Mucosa of rectum (tissue), 2 donors: ENCODE results near the gene ACTR3C.
"Not testable (repeated sequence)": the region's sequence is repeated elsewhere in the genome, so short reads cannot be mapped to it uniquely, and the experiment has no call there.

Experiments used
- H3K27ac ChIP-seq, 2 donors: one replicate each; pipeline ENCODE4 v1.7.0; 2013; ENCODE audit warnings: inconsistent platforms in 2 of 2, low read depth in 2 of 2, low read length in 2 of 2
- H3K27me3 ChIP-seq, 2 donors: one replicate each; pipeline ENCODE4 v1.7.0; 2013; ENCODE audit warnings: low read length in 2 of 2; ENCODE audit not compliant: control insufficient read depth in 2 of 2, insufficient read depth in 2 of 2
- H3K36me3 ChIP-seq, 2 donors: one replicate each; pipeline ENCODE4 v1.7.0; 2013; ENCODE audit warnings: low read length in 2 of 2; ENCODE audit not compliant: control insufficient read depth in 2 of 2, insufficient read depth in 2 of 2
- H3K4me1 ChIP-seq, 2 donors: one replicate each; pipeline ENCODE4 v1.7.0; 2013; ENCODE audit warnings: low read length in 2 of 2, mild to moderate bottlenecking in 1 of 2; ENCODE audit not compliant: control insufficient read depth in 2 of 2, insufficient read depth in 2 of 2
- H3K4me3 ChIP-seq, 2 donors: one replicate each; pipeline ENCODE4 v1.7.0; 2013; ENCODE audit warnings: low read length in 2 of 2
- H3K9ac ChIP-seq, 2 donors: one replicate each; pipeline ENCODE4 v1.7.0; 2013; ENCODE audit warnings: low read length in 2 of 2, low read depth in 1 of 2, mild to moderate bottlenecking in 1 of 2
- H3K9me3 ChIP-seq, 2 donors: one replicate each; pipeline ENCODE4 v1.7.0; 2013; ENCODE audit warnings: low read length in 2 of 2; ENCODE audit not compliant: control insufficient read depth in 2 of 2
- donor health status: healthy.
- donor health status: Normal muscosa, but diverticular disease.

The ACTR3C gene

DNA sequence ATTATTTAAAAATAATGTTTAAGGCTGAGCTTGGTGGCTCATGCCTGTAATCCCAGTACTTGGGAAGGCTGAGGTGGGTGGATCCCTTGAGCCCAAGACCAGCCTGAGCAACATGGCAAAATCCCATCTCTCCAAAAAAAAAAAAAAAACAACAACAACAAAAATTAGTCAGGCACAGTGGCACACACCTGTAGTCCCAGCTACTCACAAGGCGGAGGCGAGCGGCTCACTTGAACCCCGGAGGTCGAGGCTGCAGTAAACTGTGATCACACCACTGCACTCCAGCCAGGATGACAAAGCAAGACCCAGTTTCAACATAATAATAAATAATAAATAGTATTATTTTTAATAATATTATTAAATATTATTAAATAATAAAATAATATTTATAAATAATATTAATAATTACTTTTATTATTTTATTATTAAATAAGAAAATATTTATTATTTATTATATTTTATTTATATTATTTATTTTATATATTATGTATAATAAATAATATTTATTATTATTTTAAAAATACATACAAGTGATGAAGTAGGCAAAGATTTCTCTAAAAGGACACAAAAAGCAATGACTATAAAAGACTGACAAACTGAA lies 8.6 kb downstream of the ACTR3C start:
- Histone ChIP-seq H3K9me3 (no peaks in the 10 kb centered on the region), H3K27ac (no peak overlapping the region), H3K9ac (no peak overlapping the region), H3K27me3 (no peaks in the 10 kb centered on the region), H3K36me3 (no peaks in the 10 kb centered on the region), H3K4me3 (no peak overlapping the region), H3K4me1 (no peaks in the 10 kb centered on the region)

DNA sequence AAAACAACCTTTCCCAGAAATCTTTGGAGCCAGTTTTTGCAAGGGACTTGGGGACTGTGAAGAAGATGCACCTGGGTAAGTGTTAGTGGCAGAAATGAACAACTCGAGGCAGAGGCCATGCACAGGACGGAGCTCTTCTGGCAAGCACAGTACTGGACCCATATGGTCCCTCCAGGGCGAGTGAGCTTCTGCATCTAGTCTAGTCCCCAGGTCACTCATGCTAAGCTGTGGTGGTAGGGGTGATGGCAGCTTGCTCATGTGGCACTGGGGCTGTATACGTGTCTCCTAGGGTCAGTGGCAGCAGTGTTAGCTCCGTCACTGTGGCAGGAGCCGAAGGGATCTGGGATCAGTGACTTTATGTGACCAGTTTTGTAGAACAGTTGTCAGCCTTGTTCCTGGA lies 9.5 kb downstream of the ACTR3C start:
- no peaks in the 10 kb centered on the region for H3K27me3 ChIP-seq
- no peaks in the 10 kb centered on the region for H3K4me1 ChIP-seq
- H3K9me3 ChIP-seq: no peaks in the 10 kb centered on the region
- H3K4me3 ChIP-seq: no peak overlapping the region
- H3K9ac ChIP-seq: no peak overlapping the region
- no peak overlapping the region for H3K27ac ChIP-seq
- no peaks in the 10 kb centered on the region for H3K36me3 ChIP-seq

DNA sequence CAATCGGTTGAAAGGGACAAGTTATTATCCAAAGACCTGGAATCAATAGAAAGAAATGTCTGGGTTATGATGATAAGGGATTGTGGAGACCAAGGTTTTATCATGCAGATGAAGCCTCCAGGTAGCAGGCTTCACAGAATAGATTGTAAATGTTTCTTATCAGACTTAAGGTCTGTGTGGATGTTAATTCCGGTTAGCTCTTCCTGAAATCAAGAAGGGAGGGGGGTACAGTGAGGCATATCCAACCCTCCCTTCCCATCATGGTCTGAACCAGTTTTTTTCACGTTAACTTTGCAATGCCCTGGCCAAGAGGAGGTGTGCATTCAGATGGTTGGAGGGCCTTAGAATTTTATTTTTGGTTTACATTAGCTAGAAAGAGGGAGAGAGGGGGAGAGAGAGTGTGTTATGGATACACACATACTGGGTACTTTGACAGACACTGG lies 10.0 kb downstream of the ACTR3C start:
- H3K9ac ChIP-seq: no peak overlapping the region

DNA sequence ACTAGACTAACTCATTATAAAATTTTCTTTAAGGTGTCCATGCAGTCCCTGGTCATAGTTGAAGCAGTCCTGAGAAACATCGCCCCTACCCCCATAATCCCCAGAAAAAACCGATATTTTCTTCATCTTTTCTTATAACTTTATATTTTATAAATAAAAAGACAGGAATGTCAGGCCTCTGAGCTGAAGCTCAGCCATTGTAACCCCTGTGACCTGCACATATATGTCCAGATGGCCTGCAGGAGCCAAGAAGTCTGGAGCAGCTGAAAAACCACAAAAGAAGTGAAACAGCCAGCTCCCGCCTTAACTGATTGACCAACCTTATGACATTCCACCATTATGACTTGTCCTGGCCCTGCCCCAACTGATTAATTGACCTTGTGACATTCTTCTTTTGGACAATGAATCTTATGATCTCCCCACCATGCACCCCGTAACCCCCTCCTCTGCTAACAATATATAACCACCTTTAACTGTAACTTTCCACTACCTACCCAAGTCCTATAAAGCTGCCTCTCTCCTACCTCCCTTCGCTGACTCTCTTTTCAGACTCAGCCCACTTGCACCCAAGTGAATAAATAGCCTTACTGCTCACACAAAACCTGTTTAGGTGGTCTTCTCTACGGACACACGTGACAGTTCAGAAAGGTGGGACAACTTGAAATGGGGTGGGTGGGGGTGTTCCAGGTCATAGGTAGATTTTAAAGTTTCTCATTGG lies 10.5 kb downstream of the ACTR3C start:
- H3K27ac ChIP-seq, H3K36me3 ChIP-seq, H3K4me1 ChIP-seq, H3K27me3 ChIP-seq, H3K9ac ChIP-seq, H3K4me3 ChIP-seq, H3K9me3 ChIP-seq: not testable (repeated sequence)

More for the DNA sequence above, 10.0 kb downstream of the ACTR3C start:
- no peak overlapping the region for H3K4me3 ChIP-seq
- H3K36me3 ChIP-seq: no peaks in the 10 kb centered on the region
- no peaks in the 10 kb centered on the region for H3K9me3 ChIP-seq
- H3K4me1 ChIP-seq: no peaks in the 10 kb centered on the region
- H3K27ac ChIP-seq: no peak overlapping the region
- no peaks in the 10 kb centered on the region for H3K27me3 ChIP-seq

DNA sequence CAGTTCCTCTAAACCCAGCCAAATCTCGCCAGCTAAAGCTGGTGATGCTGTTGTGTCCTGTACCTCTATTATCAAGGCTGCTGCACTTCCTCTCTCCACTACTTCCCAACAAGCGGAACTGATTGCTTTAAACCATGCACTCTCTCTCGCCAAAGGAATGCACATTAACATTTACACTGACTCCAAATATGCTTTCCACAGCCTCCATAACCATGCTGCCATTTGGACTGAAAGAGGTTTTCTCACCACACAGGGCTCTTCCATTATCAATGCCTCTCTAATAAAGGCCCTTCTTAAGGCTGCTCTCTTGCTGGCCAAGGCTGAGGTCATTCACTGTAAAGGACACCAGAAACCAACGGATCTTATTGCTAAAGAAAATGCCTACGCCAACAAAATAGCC lies 11.6 kb downstream of the ACTR3C start:
- no peak overlapping the region for H3K27ac ChIP-seq
- H3K36me3 ChIP-seq: no peaks in the 10 kb centered on the region
- no peak overlapping the region for H3K9ac ChIP-seq
- H3K4me3 ChIP-seq: no peak overlapping the region
- H3K9me3 ChIP-seq: no peaks in the 10 kb centered on the region
- no peaks in the 10 kb centered on the region for H3K4me1 ChIP-seq
- H3K27me3 ChIP-seq: no peaks in the 10 kb centered on the region

DNA sequence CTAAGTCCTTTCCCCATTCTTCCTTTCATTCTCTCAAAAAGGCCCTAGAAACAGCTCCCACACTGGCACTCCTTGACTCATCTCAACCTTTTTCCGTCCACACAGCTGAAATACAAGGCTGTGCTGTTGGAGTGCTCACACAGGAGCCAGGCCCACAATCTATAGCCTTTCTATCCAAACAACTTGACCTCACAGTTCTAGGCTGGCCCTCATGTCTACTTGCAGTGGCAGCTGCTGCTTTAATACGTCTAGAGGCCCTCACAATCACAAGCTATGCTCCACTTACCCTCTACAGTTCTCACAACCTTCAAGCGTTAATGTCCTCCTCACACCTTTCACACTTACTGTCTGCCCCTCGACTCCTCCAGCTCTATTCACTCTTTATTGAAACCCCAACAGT lies 12.2 kb downstream of the ACTR3C start:
- no peak overlapping the region for H3K27ac ChIP-seq

DNA sequence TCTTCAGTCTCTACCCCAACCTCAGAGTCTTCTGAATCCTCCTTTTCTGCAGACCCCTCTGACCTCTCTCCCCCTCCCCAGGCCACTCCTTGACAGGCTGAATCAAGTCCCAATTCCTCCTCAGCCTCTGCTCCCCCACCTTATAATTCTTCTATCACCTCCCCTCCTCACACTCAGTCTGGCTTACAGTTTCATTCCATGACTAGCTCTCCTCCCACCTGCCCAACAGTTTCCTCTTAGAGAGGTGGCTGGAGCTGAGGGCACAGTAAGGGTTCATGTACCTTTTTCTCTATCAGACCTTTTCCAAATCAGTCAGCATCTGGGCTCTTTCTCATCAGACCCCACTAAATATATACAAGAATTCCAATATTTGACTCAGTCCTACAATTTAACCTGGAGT lies 14.8 kb downstream of the ACTR3C start:
- no peak overlapping the region for H3K4me3 ChIP-seq

More for the DNA sequence above, 12.2 kb downstream of the ACTR3C start:
- Histone ChIP-seq H3K36me3 (no peaks in the 10 kb centered on the region), H3K4me3 (no peak overlapping the region), H3K9ac (no peak overlapping the region), H3K27me3 (no peaks in the 10 kb centered on the region), H3K4me1 (no peaks in the 10 kb centered on the region), H3K9me3 (no peaks in the 10 kb centered on the region)

DNA sequence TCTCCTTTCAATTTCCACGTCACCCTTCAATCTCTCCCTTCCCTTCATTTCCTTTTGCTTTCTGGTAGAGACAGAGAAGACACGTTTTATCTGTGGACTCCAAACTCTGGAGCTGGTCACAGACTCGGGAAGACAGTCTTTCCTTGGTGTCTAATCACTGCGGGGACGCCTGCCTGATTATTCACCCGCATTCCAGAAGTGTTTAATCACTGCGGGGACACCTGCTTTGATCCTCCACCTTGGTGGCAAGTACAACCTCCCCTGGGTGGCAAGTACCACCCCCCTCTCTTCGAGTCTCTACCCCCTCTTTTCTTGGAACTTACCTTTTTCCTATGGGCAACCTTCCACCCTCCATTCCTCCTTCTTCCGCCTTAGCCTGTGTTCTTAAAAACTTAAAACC lies 15.4 kb downstream of the ACTR3C start:
- Histone ChIP-seq H3K4me1 (no peaks in the 10 kb centered on the region), H3K27me3 (no peaks in the 10 kb centered on the region), H3K9ac (no peak overlapping the region), H3K27ac (no peak overlapping the region), H3K4me3 (no peak overlapping the region), H3K36me3 (no peaks in the 10 kb centered on the region), H3K9me3 (no peaks in the 10 kb centered on the region)

More for the DNA sequence above, 14.8 kb downstream of the ACTR3C start:
- Histone ChIP-seq H3K4me1 (no peaks in the 10 kb centered on the region), H3K36me3 (no peaks in the 10 kb centered on the region), H3K9ac (no peak overlapping the region), H3K27me3 (no peaks in the 10 kb centered on the region), H3K27ac (no peak overlapping the region), H3K9me3 (no peaks in the 10 kb centered on the region)

DNA sequence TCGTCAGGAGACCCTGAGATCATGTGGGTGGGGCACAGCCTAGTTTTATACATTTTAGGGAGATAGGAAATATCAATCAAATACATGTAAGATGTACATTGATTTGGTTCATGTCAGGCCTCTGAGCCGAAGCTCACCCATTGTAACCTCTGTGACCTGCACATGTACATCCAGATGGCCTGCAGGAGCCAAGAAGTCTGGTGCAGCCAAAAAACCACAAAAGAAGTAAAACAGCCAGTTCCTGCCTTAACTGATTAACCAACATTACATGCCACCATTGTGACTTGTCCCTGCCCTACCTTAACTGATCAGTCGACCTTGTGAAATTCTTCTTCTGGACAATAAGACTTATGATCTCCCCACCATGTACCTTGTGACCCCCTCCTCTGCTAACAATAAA lies 16.2 kb downstream of the ACTR3C start:
- no peak overlapping the region for H3K9ac ChIP-seq
- H3K4me3 ChIP-seq: no peak overlapping the region
- no peaks in the 10 kb centered on the region for H3K9me3 ChIP-seq
- H3K36me3 ChIP-seq: no peaks in the 10 kb centered on the region
- no peaks in the 10 kb centered on the region for H3K27me3 ChIP-seq
- no peak overlapping the region for H3K27ac ChIP-seq
- no peaks in the 10 kb centered on the region for H3K4me1 ChIP-seq

DNA sequence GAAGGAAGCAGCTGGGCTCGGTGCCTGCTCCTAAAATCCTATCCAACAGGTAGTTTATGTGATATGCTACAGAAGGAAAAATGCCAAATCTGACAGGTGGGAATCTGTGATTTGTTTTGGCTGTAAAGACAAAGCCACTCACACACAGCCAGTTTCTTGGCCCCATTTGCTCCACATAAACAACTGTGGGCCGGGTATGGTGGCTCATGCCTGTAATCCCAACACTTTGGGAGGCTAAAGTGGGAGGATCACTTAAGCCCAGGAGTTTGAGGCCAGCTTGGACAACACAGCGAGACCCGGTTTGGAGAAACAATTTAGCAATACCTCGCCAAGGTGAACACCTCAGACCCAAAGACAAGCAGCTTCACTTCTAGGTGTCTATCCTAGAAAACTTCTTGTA lies 17.0 kb downstream of the ACTR3C start:
- not testable (repeated sequence) for H3K9me3 ChIP-seq, H3K9ac ChIP-seq, H3K4me3 ChIP-seq, H3K4me1 ChIP-seq, H3K27ac ChIP-seq, H3K27me3 ChIP-seq, H3K36me3 ChIP-seq
